Measurements from ENCODE around the gene NIPAL4. TPM values are rescaled to one million over a fixed set of nuclear protein-coding genes. Genes with fewer than 3 reads are reported as not detected.

NIPAL4 gene
- polyA plus RNA-seq, 1 donor from 2014 or later, result not detected

- Histone ChIP-seq H3K9me2 (ENCODE audit: insufficient read depth, low read length) (no peaks in the 10 kb centered on the region), H2AFZ (ENCODE audit: low read depth, low read length) (no peak overlapping the region), H3K4me2 (ENCODE audit: low read length) (no peak overlapping the region), H3F3A (ENCODE audit: insufficient read depth, low read length, poor library complexity, severe bottlenecking) (no peaks in the 10 kb centered on the region), H3K79me2 (replicated peaks; ENCODE audit: insufficient read depth, low read length) (no peaks in the 10 kb centered on the region), H3K36me3 (ENCODE audit: insufficient read depth, low read length) (no peaks in the 10 kb centered on the region), H3K27me3 (ENCODE audit: insufficient read depth, low read depth, low read length) (peaks cover 33% of the 10 kb centered on the region), H3K4me3 (ENCODE audit: low read length) (no peak overlapping the region), H4K20me1 (ENCODE audit: insufficient read depth) (no peaks in the 10 kb centered on the region), H3K9me3 (ENCODE audit: low read length) (no peaks in the 10 kb centered on the region), H3K9ac (ENCODE audit: low read length) (no peak overlapping the region), H3K27ac (ENCODE audit: low read length) (no peak overlapping the region)
- TF ChIP-seq SMC3 (conservative IDR thresholded peaks at IDR 0.05; ENCODE audit: poor library complexity) (no peak), RAD21 (conservative IDR thresholded peaks at IDR 0.05) (no peak), EP300 (conservative IDR thresholded peaks at IDR 0.05; ENCODE audit: poor library complexity, severe bottlenecking) (no peak), MXI1 (conservative IDR thresholded peaks at IDR 0.05; ENCODE audit: poor library complexity, severe bottlenecking) (no peak), TAF1 (IDR thresholded peaks at IDR 0.05; ENCODE audit: low read depth) (no peak), EZH2 (IDR thresholded peaks at IDR 0.05; ENCODE audit: borderline replicate concordance, insufficient read depth, low read length, poor library complexity, severe bottlenecking) (no peak), POLR2AphosphoS5 (IDR thresholded peaks at IDR 0.05) (no peak)
- TF ChIP-seq, protein P1, sequence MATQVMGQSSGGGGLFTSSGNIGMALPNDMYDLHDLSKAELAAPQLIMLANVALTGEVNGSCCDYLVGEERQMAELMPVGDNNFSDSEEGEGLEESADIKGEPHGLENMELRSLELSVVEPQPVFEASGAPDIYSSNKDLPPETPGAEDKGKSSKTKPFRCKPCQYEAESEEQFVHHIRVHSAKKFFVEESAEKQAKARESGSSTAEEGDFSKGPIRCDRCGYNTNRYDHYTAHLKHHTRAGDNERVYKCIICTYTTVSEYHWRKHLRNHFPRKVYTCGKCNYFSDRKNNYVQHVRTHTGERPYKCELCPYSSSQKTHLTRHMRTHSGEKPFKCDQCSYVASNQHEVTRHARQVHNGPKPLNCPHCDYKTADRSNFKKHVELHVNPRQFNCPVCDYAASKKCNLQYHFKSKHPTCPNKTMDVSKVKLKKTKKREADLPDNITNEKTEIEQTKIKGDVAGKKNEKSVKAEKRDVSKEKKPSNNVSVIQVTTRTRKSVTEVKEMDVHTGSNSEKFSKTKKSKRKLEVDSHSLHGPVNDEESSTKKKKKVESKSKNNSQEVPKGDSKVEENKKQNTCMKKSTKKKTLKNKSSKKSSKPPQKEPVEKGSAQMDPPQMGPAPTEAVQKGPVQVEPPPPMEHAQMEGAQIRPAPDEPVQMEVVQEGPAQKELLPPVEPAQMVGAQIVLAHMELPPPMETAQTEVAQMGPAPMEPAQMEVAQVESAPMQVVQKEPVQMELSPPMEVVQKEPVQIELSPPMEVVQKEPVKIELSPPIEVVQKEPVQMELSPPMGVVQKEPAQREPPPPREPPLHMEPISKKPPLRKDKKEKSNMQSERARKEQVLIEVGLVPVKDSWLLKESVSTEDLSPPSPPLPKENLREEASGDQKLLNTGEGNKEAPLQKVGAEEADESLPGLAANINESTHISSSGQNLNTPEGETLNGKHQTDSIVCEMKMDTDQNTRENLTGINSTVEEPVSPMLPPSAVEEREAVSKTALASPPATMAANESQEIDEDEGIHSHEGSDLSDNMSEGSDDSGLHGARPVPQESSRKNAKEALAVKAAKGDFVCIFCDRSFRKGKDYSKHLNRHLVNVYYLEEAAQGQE (IDR thresholded peaks at IDR 0.05; ENCODE audit: borderline replicate concordance), result no peak
Measured at GRCh38 chr5:157457391-157457790, 2.6 kb upstream of the NIPAL4 start.

DNA sequence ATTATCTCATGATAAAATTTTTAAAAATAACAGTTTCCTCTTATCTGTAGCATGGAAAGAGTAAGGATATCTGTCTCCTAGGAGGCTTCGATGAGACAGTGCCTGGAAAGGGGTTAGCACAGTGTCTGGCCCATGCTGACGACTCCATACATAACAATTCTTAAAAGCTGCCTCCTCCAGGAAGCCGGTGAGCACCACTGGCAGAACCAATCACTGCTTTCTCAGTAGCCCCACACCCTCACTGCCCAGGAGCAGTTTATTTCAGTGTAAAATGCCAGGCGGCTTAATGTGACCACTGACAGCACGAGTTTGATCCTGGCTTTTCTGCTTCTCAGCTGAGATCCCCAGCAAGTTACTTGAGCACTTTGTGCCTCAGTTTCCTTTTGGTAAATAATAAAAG is 1.2 kb upstream of the NIPAL4 start:
- H3K27ac ChIP-seq (ENCODE audit: low read length), result no peak overlapping the region
- no peak overlapping the region for H2AFZ ChIP-seq (ENCODE audit: low read depth, low read length)
- H3K79me2 ChIP-seq (replicated peaks; ENCODE audit: insufficient read depth, low read length), result no peaks in the 10 kb centered on the region
- H3K9ac ChIP-seq (ENCODE audit: low read length), result no peak overlapping the region
- no peak overlapping the region for H3K4me3 ChIP-seq (ENCODE audit: low read length)
- H4K20me1 ChIP-seq (ENCODE audit: insufficient read depth), result no peaks in the 10 kb centered on the region
- TF ChIP-seq EP300 (conservative IDR thresholded peaks at IDR 0.05; ENCODE audit: poor library complexity, severe bottlenecking) (no peak), SMC3 (conservative IDR thresholded peaks at IDR 0.05; ENCODE audit: poor library complexity) (no peak), TAF1 (IDR thresholded peaks at IDR 0.05; ENCODE audit: low read depth) (no peak), RAD21 (conservative IDR thresholded peaks at IDR 0.05) (no peak), POLR2AphosphoS5 (IDR thresholded peaks at IDR 0.05) (no peak), MXI1 (conservative IDR thresholded peaks at IDR 0.05; ENCODE audit: poor library complexity, severe bottlenecking) (no peak), EZH2 (IDR thresholded peaks at IDR 0.05; ENCODE audit: borderline replicate concordance, insufficient read depth, low read length, poor library complexity, severe bottlenecking) (no peak)
- TF ChIP-seq, protein P1 (IDR thresholded peaks at IDR 0.05; ENCODE audit: borderline replicate concordance), result no peak
- TF ChIP-seq, protein P2, sequence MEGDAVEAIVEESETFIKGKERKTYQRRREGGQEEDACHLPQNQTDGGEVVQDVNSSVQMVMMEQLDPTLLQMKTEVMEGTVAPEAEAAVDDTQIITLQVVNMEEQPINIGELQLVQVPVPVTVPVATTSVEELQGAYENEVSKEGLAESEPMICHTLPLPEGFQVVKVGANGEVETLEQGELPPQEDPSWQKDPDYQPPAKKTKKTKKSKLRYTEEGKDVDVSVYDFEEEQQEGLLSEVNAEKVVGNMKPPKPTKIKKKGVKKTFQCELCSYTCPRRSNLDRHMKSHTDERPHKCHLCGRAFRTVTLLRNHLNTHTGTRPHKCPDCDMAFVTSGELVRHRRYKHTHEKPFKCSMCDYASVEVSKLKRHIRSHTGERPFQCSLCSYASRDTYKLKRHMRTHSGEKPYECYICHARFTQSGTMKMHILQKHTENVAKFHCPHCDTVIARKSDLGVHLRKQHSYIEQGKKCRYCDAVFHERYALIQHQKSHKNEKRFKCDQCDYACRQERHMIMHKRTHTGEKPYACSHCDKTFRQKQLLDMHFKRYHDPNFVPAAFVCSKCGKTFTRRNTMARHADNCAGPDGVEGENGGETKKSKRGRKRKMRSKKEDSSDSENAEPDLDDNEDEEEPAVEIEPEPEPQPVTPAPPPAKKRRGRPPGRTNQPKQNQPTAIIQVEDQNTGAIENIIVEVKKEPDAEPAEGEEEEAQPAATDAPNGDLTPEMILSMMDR (IDR thresholded peaks at IDR 0.05; ENCODE audit: poor library complexity, severe bottlenecking), result no peak
- H3K27me3 ChIP-seq (ENCODE audit: insufficient read depth, low read depth, low read length), result peaks cover 33% of the 10 kb centered on the region
- no peaks in the 10 kb centered on the region for H3K36me3 ChIP-seq (ENCODE audit: insufficient read depth, low read length)
- H3K9me2 ChIP-seq (ENCODE audit: insufficient read depth, low read length), result no peaks in the 10 kb centered on the region
- H3F3A ChIP-seq (ENCODE audit: insufficient read depth, low read length, poor library complexity, severe bottlenecking), result no peaks in the 10 kb centered on the region
- H3K4me2 ChIP-seq (ENCODE audit: low read length), result no peak overlapping the region
- no peaks in the 10 kb centered on the region for H3K9me3 ChIP-seq (ENCODE audit: low read length)
